ENCODE measurements around the gene ACSM4. TPM values are rescaled to one million over a fixed set of nuclear protein-coding genes. Genes with fewer than 3 reads are reported as not detected.
"Not testable (repeated sequence)": the region's sequence is repeated elsewhere in the genome, so short reads cannot be mapped to it uniquely, and the experiment has no call there.

Gene ACSM4
- total RNA-seq, 1 donor, result not detected

DNA sequence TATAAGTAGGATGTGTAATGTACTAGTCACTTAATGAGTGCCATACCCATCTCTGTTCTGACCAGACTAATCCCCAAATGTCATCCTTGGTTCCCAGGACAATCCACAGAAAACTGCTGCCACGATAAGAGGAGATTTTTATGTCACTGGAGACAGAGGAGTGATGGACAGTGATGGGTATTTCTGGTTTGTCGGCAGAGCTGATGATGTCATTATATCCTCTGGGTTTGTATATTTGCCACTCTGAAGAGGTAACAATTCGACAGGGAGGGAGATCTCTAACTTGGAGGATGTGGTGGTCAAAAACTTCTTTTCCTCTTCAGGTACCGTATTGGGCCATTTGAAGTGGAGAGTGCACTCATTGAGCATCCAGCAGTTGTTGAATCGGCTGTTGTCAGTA lies 20.3 kb downstream of the ACSM4 start:
- DNase-seq (ENCODE audit: low read depth), result no peak

DNA sequence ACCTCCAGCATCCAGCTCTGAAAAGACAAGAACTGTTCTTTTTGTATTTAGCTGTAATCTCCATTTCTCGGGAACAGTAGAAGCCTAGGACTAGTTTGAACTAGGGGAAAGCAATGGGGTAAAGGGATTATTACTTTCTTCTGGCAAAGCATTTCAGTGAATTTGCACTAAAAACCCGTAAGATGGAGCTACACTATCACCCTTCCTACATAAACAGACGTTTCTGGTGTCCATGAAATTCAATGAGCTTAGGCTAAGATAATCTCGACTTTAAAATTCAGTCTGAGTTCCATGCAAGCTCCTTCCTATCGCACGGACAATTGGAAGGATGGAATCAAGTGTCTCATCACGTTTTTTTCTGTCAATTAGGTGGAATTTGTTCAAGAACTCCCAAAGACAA lies 24.0 kb downstream of the ACSM4 start:
- H3K4me3 ChIP-seq (ENCODE audit: low read depth, low read length), result no peak overlapping the region
- no peak for DNase-seq (ENCODE audit: low read depth)
- TF ChIP-seq, protein P1, sequence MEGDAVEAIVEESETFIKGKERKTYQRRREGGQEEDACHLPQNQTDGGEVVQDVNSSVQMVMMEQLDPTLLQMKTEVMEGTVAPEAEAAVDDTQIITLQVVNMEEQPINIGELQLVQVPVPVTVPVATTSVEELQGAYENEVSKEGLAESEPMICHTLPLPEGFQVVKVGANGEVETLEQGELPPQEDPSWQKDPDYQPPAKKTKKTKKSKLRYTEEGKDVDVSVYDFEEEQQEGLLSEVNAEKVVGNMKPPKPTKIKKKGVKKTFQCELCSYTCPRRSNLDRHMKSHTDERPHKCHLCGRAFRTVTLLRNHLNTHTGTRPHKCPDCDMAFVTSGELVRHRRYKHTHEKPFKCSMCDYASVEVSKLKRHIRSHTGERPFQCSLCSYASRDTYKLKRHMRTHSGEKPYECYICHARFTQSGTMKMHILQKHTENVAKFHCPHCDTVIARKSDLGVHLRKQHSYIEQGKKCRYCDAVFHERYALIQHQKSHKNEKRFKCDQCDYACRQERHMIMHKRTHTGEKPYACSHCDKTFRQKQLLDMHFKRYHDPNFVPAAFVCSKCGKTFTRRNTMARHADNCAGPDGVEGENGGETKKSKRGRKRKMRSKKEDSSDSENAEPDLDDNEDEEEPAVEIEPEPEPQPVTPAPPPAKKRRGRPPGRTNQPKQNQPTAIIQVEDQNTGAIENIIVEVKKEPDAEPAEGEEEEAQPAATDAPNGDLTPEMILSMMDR (IDR thresholded peaks at IDR 0.05; ENCODE audit: insufficient read depth, low read depth, low read length), result no peak

More for the DNA sequence above, 20.3 kb downstream of the ACSM4 start:
- no peak overlapping the region for H3K4me3 ChIP-seq (ENCODE audit: low read depth, low read length)
- TF ChIP-seq, protein P1 (IDR thresholded peaks at IDR 0.05; ENCODE audit: insufficient read depth, low read depth, low read length), result no peak

DNA sequence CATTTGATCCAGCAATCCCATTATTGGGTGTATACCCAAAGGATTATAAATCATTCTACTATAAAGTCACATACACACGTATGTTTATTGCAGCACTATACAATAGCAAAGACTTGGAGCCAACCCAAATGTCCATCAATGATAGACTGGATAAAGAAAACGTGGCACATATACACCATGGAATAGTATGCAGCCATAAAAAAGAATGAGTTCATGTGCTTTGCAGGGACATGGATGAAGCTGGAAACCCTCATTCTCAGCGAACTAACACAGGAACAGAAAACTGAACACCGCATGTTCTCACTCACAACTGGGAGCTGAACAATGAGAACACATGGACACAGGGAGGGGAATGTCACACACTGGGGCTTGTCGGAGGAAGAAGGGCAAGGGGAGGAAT lies 33.9 kb downstream of the ACSM4 start:
- not testable (repeated sequence) for H3K4me3 ChIP-seq (ENCODE audit: low read depth, low read length); DNase-seq (ENCODE audit: low read depth)

DNA sequence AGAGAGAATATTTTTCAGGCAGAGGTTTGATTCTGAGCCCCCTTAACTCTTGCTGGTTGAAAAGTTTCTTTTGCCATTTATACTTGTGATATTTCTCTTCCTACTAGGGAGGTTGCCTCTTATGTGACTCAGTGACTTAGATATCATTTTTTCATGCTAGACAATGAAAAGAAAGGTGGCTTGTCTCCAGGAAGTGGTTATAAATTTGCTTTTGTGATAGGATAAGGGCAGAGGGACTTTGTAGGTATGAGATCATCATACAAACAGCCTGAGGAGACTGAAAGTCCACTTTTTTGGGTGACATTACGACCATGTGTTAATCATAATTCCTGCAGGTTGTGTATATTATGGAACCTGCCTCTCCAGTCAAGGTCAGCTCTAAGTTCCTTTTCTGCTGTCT lies 35.8 kb downstream of the ACSM4 start:
- DNase-seq (ENCODE audit: low read depth), result no peak
- TF ChIP-seq, protein P1 (IDR thresholded peaks at IDR 0.05; ENCODE audit: insufficient read depth, low read depth, low read length), result no peak
- H3K4me3 ChIP-seq (ENCODE audit: low read depth, low read length), result no peak overlapping the region

DNA sequence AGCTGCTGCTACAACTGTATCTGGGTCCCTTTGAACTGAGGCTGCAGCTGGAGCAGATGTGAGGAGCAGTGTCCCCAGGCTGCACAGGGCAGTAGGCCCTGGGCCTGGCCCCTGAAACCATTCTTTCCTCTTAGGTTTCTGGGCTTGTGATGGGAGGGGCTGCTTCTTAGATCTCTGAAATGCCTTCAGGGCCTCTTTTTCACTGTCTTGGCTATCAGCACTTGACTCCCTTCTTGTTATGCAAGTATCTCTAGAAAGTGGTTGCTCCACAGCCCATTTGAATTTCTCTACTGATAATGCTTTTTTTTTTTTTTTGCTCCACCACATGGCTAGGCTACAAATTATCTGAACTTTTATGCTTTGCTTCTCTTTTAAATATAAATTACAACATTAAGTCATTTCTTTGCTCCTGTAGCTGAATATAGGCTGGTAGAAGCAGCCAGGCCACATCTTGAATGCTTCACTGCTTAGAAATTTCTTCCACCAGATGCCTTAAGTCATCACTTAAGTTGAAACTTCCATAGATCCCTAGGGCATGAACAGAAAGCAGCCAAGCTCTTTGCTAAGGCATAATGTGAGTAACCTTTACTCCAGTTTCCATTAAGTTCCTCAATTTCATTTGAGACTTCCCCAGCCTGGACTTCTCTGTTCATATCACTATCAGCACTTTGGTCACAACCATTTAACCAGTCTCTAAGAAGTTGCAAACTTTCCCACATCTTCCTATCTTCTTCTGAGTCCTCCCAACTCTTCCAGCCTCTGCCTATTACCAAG lies 41.1 kb downstream of the ACSM4 start:
- TF ChIP-seq, protein P1 (IDR thresholded peaks at IDR 0.05; ENCODE audit: insufficient read depth, low read depth, low read length), result no peak
- no peak for DNase-seq (ENCODE audit: low read depth)
- H3K4me3 ChIP-seq (ENCODE audit: low read depth, low read length), result no peak overlapping the region

DNA sequence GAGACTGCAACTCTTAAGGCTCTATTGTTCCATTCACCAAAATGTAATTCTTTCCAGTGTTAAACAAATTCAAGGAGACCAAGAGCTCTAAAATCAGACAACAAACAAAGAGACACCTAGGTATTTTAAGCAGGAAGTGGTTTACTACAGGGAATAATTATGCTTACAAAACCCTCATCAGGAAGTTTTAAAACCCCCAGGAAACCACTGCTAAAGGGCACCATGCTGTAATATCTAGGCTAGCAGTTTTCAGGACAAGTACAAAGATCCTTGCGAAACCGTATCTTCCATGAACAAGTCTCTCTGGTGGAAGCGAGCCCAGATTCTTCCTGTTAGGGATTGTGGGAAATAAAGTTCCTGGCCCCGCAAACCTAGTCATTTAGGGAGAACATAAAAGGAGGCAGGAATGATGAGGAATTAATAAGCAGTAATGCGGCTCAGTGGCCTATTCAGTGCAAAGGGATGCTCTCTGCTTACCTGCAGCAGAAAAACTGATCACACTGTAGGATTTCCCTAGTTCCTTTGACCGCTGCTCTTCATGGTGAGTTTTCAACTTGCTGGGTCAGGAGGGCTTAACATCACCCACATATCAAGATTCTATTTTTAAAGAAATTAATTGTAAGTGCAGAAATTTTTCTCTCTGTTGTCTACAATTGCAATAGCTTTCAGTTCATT lies 42.8 kb downstream of the ACSM4 start:
- DNase-seq (ENCODE audit: low read depth), result no peak
- TF ChIP-seq, protein P1 (IDR thresholded peaks at IDR 0.05; ENCODE audit: insufficient read depth, low read depth, low read length), result no peak
- H3K4me3 ChIP-seq (ENCODE audit: low read depth, low read length), result no peak overlapping the region

DNA sequence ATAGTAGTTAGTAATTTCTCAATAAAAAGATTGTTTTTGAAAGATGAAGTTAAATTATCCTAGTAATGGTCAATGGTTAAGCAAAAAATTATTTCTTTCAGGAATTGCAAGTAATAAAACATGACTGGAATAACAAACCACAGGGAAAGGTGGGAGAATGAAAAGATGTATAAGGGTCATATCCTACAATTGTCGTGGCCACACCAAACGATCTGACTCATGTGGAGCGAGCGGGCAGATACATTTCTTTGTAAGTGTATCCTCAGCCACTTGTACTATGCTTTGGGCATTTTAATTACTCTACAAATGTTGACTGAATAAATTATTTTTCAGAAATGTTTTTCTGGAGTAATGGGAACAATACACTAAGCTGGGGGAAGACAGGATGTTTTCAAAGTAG lies 45.5 kb downstream of the ACSM4 start:
- no peak for DNase-seq (ENCODE audit: low read depth)
- no peak overlapping the region for H3K4me3 ChIP-seq (ENCODE audit: low read depth, low read length)
- TF ChIP-seq, protein P1 (IDR thresholded peaks at IDR 0.05; ENCODE audit: insufficient read depth, low read depth, low read length), result no peak
